Pons (tissue), 1 donor: ENCODE measurements around the gene PRDM16.

Source experiments
- DNase-seq: peaks from one replicate; pipeline ENCODE4 v3.0.0-alpha.2; 2016; ENCODE audit warnings: low spot score

The PRDM16 gene

DNA sequence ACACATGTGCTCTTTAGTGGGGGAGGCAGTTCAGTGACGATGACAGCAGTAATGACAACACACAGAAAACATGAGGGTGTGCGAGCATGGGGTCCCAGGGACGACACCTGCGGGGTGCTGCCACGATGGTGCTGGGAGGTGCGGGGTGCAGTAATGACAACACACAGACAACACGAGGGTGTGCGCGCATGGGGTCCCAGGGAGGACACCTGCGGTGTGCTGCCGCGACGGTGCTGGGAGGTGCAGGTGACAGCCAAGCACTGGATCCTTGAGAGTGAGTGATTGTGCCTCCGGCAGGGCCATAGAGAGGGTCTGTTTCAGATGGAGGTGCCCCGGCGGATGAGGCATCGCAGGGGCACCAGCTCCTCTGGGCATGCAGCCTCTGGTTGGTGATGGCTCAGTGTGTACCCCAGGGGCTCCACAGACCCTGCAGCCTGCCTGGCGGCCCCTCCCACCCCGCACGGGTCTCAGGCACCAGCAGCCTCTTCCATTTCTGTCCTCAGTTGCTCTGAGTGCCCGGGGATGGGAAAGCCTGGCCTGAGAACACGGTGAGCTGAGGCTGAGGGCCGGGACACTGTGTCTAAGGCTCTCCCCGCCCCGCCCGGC, 193.8 kb downstream of the PRDM16 start:
- DNase-seq, result no peak

DNA sequence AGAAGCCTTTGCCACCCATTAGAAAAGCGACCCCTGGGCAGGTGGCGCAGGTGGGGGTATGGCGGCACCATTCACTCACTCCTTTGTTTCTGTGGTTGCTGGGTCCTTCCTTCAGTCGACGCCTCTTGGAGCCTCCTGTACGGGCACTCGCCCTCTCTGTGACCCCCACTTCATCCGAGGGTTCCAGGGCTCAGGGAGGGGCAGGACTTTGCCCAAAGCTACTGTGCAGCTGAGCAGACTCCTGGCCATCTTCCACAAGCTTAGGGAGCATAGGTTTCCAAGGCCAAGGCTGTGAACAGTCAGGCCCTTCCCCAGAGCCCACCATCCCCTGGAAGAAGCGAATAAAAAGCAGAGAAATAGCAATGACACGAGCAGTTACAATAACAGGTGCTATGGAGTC, 194.8 kb downstream of the PRDM16 start:
- DNase-seq, result no peak

DNA sequence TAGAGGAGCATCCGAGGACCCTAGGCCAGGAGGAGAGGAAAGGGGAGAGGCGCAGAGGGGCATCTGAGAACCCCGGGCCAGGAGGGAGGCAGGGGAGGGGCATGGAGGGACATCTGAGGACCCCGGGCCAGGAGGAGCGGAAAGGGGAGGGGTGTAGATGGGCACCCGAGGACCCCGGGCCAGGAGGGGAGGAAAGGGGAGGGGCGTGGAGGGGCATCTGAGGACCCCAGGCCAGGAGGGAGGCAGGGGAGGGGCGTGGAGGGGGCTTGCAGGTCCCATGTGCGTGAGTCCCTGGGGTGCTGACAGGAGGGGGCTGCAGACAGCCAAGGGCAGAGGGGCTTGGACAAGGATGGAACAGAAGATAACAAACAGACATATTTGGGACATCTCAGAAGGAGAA, 195.5 kb downstream of the PRDM16 start:
- DNase-seq, result no peak

DNA sequence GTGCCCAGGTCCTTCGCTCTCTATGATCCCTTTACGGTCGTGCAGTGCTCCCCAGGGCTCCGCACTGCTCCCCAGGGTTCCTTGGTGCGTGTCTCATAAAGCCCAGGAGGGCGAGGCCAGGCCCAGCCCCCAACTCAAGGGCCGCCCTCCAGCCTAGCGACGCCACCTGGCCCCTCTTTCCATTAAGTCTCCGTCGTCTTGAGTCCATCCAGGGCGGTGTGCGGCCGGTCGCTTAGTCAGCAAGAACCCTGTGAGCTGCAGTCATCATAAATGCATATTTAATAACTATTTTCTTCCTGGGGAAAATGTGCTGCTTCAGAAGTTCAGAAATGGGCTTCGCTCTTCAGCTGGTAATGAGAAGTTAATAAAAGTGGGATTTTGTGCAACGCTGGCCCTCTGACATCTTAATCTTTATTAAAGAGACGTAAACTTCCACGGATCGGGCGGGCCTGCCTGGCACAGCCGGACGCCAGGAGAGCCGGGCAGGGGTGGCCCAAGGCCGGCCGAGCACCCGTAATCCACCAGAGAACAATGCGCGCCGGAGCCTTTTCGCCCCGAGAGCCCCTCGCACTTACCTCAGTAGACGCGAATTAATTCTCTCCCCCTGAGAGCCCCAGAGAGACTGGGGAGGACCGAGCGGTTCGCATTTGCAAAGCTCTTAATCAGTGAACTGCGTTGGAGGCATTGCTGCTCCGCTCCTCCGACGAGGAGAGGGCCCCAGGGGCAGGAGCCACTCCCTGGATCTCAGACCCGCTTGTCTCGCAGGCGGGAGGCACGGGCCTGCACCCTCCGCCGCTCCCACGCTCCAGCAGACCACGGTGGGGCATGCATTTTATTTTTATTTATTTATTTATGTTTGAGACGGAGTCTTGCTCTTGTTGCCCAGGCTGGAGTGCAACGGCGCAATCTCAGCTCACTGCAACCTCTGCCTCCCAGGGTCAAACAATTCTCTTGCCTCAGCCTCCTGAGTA, 197.1 kb downstream of the PRDM16 start:
- DNase-seq, result no peak

DNA sequence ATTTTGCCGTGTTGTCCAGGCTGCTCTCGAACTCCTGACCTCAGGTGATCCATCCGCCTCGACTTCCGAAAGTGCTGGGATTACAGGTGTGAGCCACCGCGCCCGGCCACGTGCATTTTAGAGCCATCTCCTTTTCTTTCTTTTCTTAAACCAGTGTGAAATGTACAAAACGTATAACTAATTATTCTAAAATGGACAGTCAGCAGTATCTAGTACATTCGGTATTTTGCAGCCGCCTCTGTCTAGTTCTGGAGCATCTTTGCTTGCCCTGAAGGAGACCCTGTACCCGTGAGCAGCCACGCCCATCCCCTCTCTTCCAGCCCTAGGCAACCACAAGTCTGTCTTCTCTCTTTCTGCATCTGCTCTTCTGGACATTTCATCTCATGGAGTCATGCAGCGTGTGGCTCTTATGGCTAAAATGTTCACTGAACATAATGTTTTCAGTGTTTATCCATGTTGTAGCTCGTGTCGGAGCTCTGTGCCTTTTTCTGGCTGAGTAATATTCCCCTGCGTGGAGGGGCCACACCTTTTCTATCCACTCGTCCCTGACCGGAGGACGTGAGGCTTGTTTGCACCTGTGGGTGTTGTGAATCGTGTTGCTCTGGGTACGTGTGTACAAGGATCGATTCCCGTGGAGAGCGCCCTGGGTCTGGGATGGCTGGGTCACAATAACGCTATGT, 198.0 kb downstream of the PRDM16 start:
- DNase-seq, result no peak

DNA sequence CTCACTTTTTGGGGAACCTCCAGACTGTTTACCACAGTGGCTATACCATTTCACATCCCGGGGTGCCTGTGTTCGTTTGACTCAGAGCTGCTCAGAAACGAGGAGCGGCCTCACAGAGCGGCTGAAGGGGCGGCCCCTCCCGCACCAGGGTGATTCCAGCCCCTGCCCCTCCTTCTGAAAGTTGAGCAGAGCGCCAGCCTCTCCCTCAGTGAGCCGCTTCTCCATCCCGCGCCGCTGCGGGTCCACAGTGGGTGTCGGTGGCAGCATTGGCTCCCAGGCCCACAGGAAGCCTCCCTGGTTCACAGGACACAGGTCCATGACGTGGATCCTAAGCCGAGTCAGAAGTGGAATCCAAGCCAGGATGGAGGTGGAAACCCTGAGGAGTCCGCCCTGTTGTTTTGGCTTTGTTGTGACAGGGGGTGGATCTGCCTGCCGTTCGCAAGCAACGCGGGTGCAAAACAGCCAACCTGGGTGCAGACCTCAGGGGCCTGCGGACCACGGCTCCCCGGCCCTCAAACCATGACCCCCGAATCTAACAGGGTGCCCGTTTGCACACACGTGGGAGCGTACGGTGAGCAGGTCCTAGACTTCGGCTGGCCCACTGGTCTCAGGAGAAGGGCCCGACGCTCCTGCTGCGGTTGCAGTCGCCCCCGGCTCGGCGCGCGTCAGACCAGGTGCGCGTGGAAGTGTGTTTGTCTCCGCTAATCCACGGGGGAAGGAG, 198.7 kb downstream of the PRDM16 start:
- DNase-seq, result no peak

DNA sequence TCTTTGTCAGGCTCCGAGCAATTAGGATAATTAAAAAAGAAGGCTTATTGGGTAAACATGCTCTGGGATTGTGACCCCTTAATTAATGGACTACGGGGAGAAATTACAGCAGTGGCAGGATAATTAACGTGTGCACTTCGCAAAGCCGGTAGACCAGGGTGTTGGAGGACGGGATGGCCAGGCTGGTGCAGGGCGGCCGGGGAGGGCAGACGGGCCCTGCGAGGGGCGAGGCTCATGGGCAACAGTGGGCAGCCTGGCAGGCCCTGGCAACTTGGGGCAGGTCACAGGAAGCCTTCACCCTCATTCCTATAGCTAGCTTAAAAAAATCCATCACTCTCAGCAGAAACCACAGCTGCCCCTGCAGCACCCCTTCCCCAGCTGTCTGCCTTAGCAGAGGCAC, 199.3 kb downstream of the PRDM16 start:
- no peak for DNase-seq

DNA sequence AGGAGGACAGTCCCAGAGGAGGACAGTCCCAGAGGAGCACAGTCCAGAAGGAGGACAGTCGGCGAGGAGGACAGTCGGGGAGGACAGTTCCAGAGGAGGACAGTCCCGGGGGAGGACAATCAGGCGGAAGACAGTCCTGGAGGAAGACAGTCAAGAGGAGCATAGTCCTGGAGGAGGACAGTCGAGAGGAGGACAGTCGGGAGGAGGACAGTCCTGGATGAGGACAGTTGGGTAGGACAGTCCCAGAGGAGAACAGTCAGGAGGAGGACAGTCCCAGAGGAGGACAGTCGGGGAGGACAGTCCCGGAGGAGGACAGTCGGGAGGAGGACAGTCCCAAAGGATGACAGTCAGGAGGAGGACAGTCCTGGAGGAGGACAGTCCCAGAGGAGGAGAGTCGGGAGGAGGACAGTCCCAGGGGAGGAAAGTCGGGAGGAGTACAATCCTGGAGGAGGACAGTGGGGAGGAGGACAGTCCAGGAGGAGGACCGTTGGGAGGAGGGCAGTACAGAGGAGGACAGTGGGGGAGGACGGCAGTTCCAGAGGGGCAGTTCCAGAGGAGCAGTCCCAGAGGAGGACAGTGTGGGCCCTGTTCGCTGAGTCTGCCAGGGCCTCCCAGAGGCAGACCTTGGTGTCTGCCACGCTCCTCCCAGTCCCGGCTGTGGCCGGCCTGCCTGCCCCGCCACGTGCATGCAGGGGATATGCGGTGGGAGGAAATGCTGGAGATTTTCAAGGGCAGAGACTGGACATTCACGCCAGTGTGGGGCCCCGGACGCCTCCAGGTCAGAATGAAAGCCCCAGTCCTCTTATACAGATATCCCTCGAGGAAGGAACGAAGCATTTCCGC, 201.6 kb downstream of the PRDM16 start:
- DNase-seq, result no peak

DNA sequence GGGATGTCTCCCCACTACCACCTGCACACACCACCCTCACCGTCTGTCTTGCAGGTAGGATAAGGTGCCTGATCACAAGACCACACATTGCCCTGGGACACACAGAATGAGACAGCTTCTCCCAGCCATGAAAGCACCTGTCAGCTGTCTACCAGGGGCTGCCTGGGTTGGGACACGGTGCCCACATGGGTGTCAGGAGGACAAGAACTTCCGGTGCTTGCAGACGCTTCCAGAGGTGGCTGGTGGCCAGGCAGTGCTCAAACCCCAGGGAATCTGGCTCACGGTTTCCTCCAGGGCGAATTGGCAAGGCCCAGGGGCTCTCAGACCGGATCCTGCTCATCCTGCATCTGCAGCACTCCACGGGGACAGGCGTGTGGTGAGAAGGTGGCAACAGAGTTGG, 202.9 kb downstream of the PRDM16 start:
- no peak for DNase-seq

DNA sequence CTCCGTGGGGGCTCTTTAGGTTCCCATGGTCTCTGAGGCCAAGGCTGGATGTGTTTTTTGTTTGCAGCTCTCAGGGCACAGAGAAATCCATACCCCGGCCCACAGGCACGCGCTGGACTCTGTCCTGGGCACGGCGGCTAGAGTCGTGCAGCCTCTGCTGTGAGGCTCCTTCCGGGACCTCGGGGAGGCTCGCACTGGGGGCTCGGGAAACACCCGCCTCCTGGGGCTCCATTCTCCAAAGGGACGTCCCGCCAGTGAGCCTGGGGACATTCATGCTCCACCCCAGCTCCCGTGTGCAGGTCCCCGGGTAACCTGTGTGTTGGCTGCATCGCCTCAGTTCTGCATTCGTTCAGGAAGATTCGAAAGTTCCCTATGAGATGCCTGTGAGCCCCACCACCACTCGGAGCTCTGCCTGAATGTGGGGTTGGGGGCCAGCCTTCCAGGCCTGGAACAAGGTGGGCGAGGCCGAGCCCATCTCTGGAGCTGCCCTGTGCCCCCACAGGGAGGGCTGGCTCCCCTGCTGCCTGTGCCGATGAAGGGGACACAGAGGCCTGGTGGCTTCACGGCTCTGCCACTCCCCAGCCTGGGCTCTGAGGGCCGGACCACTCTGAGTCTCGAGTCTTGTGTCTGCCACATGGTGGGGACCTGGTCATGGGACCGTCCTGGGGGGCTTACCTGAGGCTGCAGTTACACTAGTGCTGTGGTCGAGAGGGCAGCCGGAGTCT, 203.5 kb downstream of the PRDM16 start:
- no peak for DNase-seq

DNA sequence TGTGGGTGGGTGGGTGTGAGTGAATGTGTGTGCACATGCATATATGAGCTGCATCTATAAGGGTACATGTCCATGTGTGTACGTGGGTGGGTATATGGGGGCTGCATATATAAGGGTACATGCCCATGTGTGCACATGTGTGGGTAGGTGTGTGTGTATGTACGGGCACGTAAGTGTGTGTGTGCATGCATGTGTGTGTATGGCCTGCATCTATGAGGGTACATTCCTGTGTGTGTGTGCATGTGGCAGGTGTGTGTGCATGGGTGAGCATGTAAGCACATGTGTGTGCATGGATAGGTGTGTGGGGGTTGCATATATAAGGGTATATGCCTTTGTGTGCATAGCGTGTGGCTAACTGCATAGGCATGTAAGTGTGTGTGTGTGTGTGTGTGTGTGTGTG, 204.4 kb downstream of the PRDM16 start:
- no peak for DNase-seq

DNA sequence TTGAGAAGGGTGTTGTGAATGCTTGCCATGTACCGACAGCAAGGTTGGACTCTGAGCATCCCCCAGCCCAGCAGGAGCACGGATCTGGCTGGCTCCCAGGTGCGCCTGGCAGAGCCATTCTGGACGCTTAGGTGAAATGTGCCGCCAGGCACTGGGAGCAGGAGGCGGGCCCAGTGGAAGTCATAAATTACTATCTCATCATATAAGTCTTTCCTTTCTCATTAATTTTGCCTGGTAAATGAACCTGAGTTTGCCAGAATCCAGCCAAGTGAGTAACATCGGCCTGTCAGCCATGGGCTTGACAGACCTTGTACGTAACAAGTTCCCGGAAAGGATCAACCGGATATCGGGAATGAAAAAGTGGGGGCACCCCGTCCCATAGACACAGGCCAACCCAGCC, 206.0 kb downstream of the PRDM16 start:
- DNase-seq, result no peak

DNA sequence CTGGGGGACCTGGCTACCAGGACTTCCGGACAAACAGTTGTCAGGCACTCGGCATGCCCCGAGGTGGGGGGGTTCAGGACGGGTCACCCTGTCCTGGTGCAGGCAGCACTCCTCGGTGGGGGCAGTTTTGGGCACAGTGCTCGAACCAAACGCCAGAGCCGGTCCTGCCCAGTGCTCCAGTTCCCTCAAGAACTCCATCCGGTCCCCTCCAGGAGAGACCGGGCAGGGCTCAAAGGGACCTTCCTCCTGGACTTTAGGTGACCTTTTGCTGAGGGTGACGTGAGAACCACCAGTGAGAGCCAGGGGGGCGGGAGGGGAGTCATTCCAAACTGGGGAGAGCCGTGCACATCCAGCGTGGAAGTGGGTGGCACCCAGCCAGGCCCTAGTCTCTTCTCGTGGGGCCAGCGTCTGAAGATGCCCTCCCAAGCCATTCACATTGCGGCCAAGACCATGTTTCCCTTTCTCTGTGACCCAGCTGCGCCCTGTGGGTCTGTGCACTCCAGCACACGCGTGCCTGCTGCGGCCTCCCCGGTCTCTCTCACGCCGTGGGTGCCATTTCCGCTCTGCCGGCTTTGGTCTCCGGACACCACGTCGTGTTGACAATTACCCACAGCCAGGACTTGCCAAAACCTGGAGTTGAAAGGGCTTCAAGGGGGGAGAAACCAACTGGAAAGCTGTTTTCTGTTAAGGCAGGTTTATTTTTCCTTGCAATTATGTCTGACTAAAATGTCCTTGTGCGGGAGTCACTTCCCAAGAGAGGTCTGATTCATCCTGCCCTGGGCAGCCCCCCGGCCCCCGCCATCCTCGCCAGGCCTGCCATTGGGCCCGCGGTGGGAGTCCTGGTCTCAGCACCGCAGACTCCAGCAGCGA, 206.7 kb downstream of the PRDM16 start:
- no peak for DNase-seq

DNA sequence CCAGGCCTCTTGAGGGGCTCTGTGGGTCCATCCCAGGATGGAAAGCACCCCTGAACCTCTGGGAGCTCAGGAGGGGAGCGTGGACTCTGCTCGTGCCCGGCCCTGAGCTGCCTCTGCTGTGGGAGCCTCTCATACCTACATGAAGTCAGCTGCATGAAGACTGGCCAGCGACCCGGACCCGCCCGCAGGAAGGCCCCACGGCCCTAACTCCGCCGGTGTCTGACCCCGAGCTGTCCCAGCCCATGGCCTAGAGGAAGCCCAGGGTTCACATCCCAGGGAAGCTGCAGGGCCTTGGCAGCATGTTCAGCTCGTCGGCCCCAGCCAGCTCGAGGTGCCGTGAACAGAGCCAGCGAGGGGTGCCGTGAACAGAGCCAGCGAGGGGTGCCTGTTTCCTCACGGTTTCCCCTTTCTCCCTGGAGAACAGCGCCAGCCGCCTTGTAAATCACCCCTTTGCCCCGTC, 207.4 kb downstream of the PRDM16 start:
- DNase-seq, result no peak

DNA sequence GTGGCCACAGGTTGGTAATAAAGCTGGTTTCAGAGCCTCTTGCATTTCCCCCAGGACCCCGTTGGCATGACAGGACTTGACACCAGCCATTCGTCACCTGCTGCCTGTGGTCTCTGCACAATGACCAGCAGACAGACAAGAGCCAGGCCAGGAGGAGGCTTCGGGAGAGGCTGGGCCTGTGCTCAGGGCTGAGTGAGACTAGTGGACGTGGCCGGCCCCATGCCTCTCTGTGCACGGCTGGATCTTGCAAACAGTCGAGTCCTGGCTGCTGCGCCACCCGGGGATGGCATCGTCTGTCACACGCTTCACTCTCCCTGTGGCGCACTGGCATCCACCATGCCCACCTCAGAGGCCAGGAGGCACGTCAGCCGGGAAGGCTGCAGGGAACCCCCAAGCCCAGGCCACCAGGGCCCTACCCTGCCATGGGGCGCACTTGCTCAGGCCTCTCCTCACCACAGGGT, 208.0 kb downstream of the PRDM16 start:
- DNase-seq, result no peak

DNA sequence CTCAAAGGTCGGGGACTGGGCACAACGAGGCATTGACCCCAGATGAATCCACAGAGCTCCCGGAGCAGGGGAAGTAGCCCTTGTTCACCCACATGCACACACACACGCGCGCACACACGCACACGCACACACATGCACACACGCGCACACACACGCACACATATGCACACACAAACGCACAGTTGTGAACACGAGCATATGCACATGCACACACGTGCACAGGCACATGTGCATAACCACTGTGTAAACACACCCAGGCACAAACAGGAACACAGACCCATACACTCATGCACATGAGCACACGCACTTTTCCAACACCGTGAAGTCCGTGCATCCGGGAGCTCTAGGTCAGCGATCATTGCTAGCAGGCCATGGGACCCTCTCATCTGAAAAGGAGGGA, 208.6 kb downstream of the PRDM16 start:
- DNase-seq, result no peak

DNA sequence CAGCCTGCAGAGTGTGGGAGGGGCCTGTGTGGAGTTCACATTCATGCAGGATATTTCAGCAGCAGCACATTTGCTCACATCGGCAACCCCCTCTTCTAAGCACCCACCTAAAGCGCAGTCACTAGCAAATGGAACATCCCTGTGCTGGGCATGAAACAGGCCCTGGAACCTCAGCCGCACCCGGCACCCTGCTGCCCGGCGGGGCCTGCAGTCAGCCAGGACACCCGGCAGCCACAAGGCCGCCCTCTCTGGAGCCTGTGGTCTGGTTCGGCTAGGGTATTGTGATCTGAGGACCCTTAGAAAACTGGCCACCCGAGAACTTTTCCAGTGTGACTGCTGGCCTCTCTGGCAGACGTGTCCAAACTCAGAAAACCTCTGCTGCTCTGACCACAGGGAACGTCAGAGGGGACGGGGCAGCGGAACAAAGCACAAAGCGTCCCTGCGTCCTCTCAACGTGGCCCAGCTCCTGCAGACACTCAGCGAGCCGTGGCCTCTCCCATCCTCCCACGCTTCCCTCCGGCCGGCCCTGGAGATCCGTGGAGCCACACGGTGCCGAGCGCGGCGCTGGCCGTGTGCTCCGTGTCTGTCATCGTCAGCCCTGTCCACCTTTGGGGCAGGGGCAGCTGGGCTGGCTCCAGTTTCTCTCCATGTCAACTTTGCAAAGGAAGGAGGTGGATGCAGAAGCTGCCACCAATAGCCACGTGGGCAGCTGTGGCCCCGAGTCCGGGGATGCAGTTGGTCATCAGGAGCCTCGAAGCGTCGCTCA, 209.6 kb downstream of the PRDM16 start:
- DNase-seq, result no peak

DNA sequence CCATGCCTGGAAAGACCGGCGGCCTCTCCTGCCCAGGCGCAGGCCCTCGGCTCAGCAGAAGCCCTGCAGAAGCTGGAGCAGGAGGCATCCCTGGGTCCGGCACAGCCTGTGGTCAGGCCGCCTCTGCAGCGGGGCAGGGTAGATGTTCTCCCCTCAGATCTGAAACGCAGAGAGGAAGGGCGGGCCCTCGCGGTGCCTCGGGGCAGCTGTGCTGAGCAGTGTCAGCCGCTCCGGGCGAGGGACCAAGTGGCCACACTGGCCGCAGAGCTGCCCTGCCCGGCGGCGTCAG, 210.1 kb downstream of the PRDM16 start:
- DNase-seq, result no peak

DNA sequence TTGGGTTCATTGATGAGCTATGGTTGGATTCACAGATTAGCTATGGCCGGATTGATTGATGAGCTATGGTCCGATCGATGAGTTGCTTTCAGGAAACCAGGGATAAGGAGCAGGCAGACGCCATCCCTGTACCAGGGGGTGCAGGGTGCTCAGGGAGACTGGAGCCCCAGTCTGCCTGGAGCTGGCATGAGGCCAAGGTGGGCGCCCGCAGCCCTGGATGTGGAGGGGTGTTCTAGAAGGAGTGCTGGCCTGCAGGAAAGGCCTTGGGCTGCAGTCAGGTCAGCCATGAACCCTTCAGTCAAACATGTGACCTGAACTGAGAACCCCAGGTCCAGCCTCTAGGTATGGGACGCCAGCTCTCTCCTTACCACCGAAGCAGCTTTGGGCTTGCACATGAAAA, 212.7 kb downstream of the PRDM16 start:
- no peak for DNase-seq
